ENCODE results near the gene CRYBA1. TPM values are rescaled to one million over a fixed set of nuclear protein-coding genes. Genes with fewer than 3 reads are reported as not detected.

CRYBA1 gene
- polyA plus RNA-seq, 1 donor (not counting 4 experiments of a cell fraction or from before 2014, with no cell fraction given), result not detected

GRCh38 chr17:29291163-29291752 lies 44.6 kb downstream of the CRYBA1 start:
- Histone ChIP-seq H3K4me1 (ENCODE audit: control insufficient read depth, extremely low read depth, insufficient read depth, low read length) (peaks cover 20% of the 10 kb centered on the region), H3K27ac (ENCODE audit: control insufficient read depth, insufficient read depth, low read length) (peak overlapping the region; percentile 91), H3K4me3 (ENCODE audit: control insufficient read depth in 2 of 3, extremely low read depth in 1 of 3, insufficient read depth in 2 of 3, low read depth in 1 of 3, low read length in 3 of 3) (peak overlapping the region; percentile 83 to 87 (median 85)), H3K9me1 (ENCODE audit: control insufficient read depth, extremely low read depth, insufficient read depth, low read length) (peaks cover 3% of the 10 kb centered on the region), H2AFZ (ENCODE audit: control insufficient read depth, low read length) (no peak overlapping the region), H3K79me2 (ENCODE audit: control insufficient read depth, insufficient read depth, low read length) (peaks cover 75% of the 10 kb centered on the region), H3K9ac (ENCODE audit: control insufficient read depth, extremely low read depth, insufficient read depth, low read length) (peak overlapping the region; percentile 90), H3K9me3 (ENCODE audit: control insufficient read depth, low read depth, low read length) (no peaks in the 10 kb centered on the region), H3K36me3 (ENCODE audit: control insufficient read depth in 2 of 2, extremely low read depth in 1 of 2, insufficient read depth in 2 of 2, low read length in 2 of 2) (peaks cover 8 to 20% of the 10 kb centered on the region in 2 experiments), H3K27me3 (ENCODE audit: control insufficient read depth, extremely low read depth, insufficient read depth, low read length) (no peaks in the 10 kb centered on the region), H4K20me1 (ENCODE audit: control insufficient read depth, extremely low read depth, insufficient read depth, low read length) (peaks cover 38% of the 10 kb centered on the region), H3K4me2 (ENCODE audit: control insufficient read depth, extremely low read depth, insufficient read depth, low read depth, low read length) (peak overlapping the region; percentile 94)
- TF ChIP-seq CTCF (optimal IDR thresholded peaks at IDR 0.05 in 1 of 3, IDR thresholded peaks at IDR 0.05 in 1 of 3, conservative IDR thresholded peaks at IDR 0.05 in 1 of 3; ENCODE audit: extremely low read depth in 1 of 3, insufficient read depth in 2 of 3, low read length in 3 of 3), result peak in 2 of 3 experiments; percentile 43 to 45
- TF ChIP-seq EZH2 (IDR thresholded peaks at IDR 0.05; ENCODE audit: low read length), result no peak
- dilution Hi-C loops (cut with MboI; ENCODE audit: extremely low pct_ligation_motif_present, low sequenced_read_pairs), result no loop called here
- DNase-seq (ENCODE audit: low read depth, low spot score) (no peak), FAIRE-seq (no peak)

DNA sequence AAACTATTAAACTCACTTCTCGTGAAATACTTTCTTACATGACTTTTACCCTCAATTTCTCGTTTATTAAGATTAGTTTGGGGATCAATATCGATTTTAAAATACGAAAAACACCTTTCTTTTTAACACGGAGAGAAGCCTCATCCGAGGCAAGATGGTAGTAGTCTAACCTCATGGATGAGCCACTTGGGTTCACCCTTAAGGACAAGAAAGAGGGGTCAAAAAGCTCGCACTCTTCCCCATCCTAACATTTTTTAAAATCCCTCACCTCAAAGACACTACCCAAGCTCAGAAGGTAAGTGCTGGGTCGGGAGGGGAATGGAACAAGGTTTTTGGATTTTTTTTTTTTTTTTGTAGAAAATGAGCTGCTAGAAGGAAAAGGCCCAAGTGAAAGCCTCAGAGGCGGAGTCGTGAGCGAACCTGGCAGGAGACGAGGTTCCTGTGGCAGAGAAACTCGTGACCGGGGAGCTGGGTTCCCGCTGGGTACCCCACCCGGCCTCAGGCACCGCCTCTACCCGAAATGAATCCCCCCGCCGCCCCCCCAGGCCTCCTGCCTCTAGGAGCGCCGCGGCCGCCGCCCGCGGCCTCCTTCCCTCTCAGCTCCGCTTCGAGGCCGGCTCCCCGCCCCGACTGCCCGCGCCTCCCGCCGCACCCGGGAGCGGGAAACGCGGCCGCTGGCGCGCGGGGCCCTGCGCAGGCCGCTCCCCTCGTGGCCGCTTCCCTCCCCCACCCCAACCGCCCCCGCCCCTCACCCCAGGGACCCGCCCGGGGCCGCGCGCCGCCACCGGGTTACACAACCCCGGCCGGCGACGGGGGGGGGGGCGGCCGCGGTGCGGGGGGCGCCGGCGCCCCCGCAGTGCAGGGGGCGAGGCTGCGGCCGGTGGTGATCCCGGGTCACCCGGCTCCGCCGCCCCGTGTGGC lies 45.7 kb downstream of the CRYBA1 start:
- H3K4me2 ChIP-seq (ENCODE audit: control insufficient read depth, extremely low read depth, insufficient read depth, low read depth, low read length), result peak overlapping the region; percentile 94
- H3K36me3 ChIP-seq (ENCODE audit: control insufficient read depth in 2 of 2, extremely low read depth in 1 of 2, insufficient read depth in 2 of 2, low read length in 2 of 2), result peaks cover 4 to 9% of the 10 kb centered on the region in 2 experiments
- peaks cover 3% of the 10 kb centered on the region for H3K9me1 ChIP-seq (ENCODE audit: control insufficient read depth, extremely low read depth, insufficient read depth, low read length)
- peak overlapping the region; percentile 85 to 98 (median 98) for H3K4me3 ChIP-seq (ENCODE audit: control insufficient read depth in 2 of 3, extremely low read depth in 1 of 3, insufficient read depth in 2 of 3, low read depth in 1 of 3, low read length in 3 of 3)
- dilution Hi-C loops (cut with MboI; ENCODE audit: extremely low pct_ligation_motif_present, low sequenced_read_pairs), result no loop called here
- peaks cover 64% of the 10 kb centered on the region for H3K79me2 ChIP-seq (ENCODE audit: control insufficient read depth, insufficient read depth, low read length)
- TF ChIP-seq EZH2 (IDR thresholded peaks at IDR 0.05; ENCODE audit: low read length) (no peak), CTCF (optimal IDR thresholded peaks at IDR 0.05 in 1 of 3, IDR thresholded peaks at IDR 0.05 in 1 of 3, conservative IDR thresholded peaks at IDR 0.05 in 1 of 3; ENCODE audit: extremely low read depth in 1 of 3, insufficient read depth in 2 of 3, low read length in 3 of 3) (no peak)
- H4K20me1 ChIP-seq (ENCODE audit: control insufficient read depth, extremely low read depth, insufficient read depth, low read length), result peaks cover 28% of the 10 kb centered on the region
- H3K9me3 ChIP-seq (ENCODE audit: control insufficient read depth, low read depth, low read length), result no peaks in the 10 kb centered on the region
- H2AFZ ChIP-seq (ENCODE audit: control insufficient read depth, low read length), result no peak overlapping the region
- H3K4me1 ChIP-seq (ENCODE audit: control insufficient read depth, extremely low read depth, insufficient read depth, low read length), result peaks cover 20% of the 10 kb centered on the region
- H3K9ac ChIP-seq (ENCODE audit: control insufficient read depth, extremely low read depth, insufficient read depth, low read length), result peak overlapping the region; percentile 90
- DNase-seq (ENCODE audit: low read depth, low spot score), result no peak
- no peaks in the 10 kb centered on the region for H3K27me3 ChIP-seq (ENCODE audit: control insufficient read depth, extremely low read depth, insufficient read depth, low read length)
- peak overlapping the region; percentile 91 for H3K27ac ChIP-seq (ENCODE audit: control insufficient read depth, insufficient read depth, low read length)
- no peak for FAIRE-seq

Measured in keratinocyte (primary cell).